ENCODE measurements around the gene BUD31. TPM values are rescaled to one million over a fixed set of nuclear protein-coding genes. Genes with fewer than 3 reads are reported as not detected.

The BUD31 gene
- total RNA-seq, 1 experiment from 2014 or later: 104 TPM

DNA sequence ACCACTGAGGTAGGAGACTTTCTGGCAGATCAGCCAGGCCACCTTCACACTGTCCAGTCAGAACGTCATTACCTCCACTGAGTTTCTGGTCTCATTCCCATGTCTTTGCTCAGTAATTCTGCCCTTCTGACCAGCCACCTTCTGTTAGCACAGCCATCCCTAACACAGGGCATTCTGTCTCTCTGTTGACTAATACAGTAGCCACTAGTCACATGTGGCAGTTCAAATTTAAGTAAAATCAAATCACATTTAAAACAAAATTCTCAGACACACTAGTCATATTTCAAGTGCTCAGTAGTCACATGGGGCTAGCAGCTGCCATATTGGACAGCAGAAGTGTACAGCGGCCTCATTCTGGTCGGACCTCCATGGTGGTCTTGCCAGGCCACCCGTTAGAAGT is 37.3 kb downstream of the BUD31 start:
- H3K9me3 ChIP-seq (ENCODE audit: control insufficient read depth, low read depth, low read length): no peaks in the 10 kb centered on the region
- no peaks in the 10 kb centered on the region for H3K9me3 Mint-ChIP-seq
- H3K23me2 ChIP-seq (ENCODE audit: insufficient read length, low read depth, low read length, poor library complexity, severe bottlenecking): no peaks in the 10 kb centered on the region
- peaks cover 3 to 8% of the 10 kb centered on the region in 2 experiments for H3K4me1 Mint-ChIP-seq
- no peak overlapping the region for H2BK5ac ChIP-seq (ENCODE audit: insufficient read length, low read length)
- H4K20me1 ChIP-seq (ENCODE audit: control insufficient read depth, insufficient read depth, insufficient read length): no peaks in the 10 kb centered on the region
- no peaks in the 10 kb centered on the region for H3K27me3 Mint-ChIP-seq (ENCODE audit: low read depth)
- H3K27me3 ChIP-seq (ENCODE audit: insufficient read depth, low read length): no peaks in the 10 kb centered on the region
- TF ChIP-seq, protein P1, sequence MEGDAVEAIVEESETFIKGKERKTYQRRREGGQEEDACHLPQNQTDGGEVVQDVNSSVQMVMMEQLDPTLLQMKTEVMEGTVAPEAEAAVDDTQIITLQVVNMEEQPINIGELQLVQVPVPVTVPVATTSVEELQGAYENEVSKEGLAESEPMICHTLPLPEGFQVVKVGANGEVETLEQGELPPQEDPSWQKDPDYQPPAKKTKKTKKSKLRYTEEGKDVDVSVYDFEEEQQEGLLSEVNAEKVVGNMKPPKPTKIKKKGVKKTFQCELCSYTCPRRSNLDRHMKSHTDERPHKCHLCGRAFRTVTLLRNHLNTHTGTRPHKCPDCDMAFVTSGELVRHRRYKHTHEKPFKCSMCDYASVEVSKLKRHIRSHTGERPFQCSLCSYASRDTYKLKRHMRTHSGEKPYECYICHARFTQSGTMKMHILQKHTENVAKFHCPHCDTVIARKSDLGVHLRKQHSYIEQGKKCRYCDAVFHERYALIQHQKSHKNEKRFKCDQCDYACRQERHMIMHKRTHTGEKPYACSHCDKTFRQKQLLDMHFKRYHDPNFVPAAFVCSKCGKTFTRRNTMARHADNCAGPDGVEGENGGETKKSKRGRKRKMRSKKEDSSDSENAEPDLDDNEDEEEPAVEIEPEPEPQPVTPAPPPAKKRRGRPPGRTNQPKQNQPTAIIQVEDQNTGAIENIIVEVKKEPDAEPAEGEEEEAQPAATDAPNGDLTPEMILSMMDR (conservative IDR thresholded peaks at IDR 0.05): no peak
- peaks cover 3% of the 10 kb centered on the region; the same call in 1 of the 2 replicates for H3K4me1 ChIP-seq (ENCODE audit: insufficient read depth, low read length)
- no peak overlapping the region for H3K9ac ChIP-seq (ENCODE audit: extremely low read depth, insufficient read length, low read length)
- no CpG with 5 or more reads among the region's 4 CpGs for WGBS (ENCODE audit: extremely low coverage, insufficient read length, low lambda C conversion rate)
- H3K4me2 ChIP-seq (ENCODE audit: insufficient read depth, insufficient read length, low read length): no peak overlapping the region
- H3K14ac ChIP-seq (ENCODE audit: insufficient read depth, low read length): no peak overlapping the region
- H4K8ac ChIP-seq (replicated peaks; ENCODE audit: insufficient read length, low read depth, low read length): no peak overlapping the region
- H3T11ph ChIP-seq (ENCODE audit: low read length): no peak overlapping the region
- no peak overlapping the region for H3K23ac ChIP-seq (ENCODE audit: insufficient read length, low read depth, low read length)
- no peak overlapping the region for H3K18ac ChIP-seq (ENCODE audit: insufficient read length, low read depth, low read length)
- no peak overlapping the region for H4K91ac ChIP-seq (ENCODE audit: insufficient read length, low read depth, low read length)
- H3K36me3 Mint-ChIP-seq (ENCODE audit: insufficient read depth in 1 of 3, low read depth in 3 of 3): peaks cover 49 to 89% (median 86%) of the 10 kb centered on the region in 3 experiments; a peak in 6 of 7 replicates
- no peak overlapping the region for H3K4ac ChIP-seq (ENCODE audit: low read depth, low read length)
- no peak overlapping the region for H2BK15ac ChIP-seq (ENCODE audit: low read depth, low read length)
- H3K27ac ChIP-seq (ENCODE audit: insufficient read length, low read depth, low read length): no peak overlapping the region
- no peak overlapping the region for H3K56ac ChIP-seq (ENCODE audit: insufficient read length, low read depth, low read length)
- H4K5ac ChIP-seq (ENCODE audit: insufficient read length, low read depth, low read length): no peak overlapping the region
- H2BK120ac ChIP-seq (ENCODE audit: low read depth, low read length, poor library complexity, severe bottlenecking): no peak overlapping the region
- H3K4me3 Mint-ChIP-seq: no peak overlapping the region
- no peak overlapping the region for H2BK12ac ChIP-seq (ENCODE audit: insufficient read length, low read depth, low read length)
- DNase-seq: no peak
- no peak overlapping the region for H2AFZ ChIP-seq (ENCODE audit: low read length)
- no peak overlapping the region for H2BK20ac ChIP-seq (ENCODE audit: low read depth, low read length, poor library complexity, severe bottlenecking)
- H3K27ac Mint-ChIP-seq: no peak overlapping the region
- H3K79me1 ChIP-seq (ENCODE audit: insufficient read depth, low read depth, low read length, poor library complexity, severe bottlenecking): no peaks in the 10 kb centered on the region
- no peak overlapping the region for H2AK5ac ChIP-seq (ENCODE audit: insufficient read length, low read length)
- no peaks in the 10 kb centered on the region for H3K79me2 ChIP-seq (ENCODE audit: insufficient read depth, low read length)

Measured in H9 (cell line).